SK-MEL-5 (cell line): Measurements from ENCODE around the gene PJVK. TPM values are rescaled to one million over a fixed set of nuclear protein-coding genes. Genes with fewer than 3 reads are reported as not detected.
"Not testable (repeated sequence)": the region's sequence is repeated elsewhere in the genome, so short reads cannot be mapped to it uniquely, and the experiment has no call there.

Experiments used
- DNase-seq: peaks from one replicate; pipeline ENCODE4 v3.0.0-alpha.2; 2016; ENCODE audit warnings: low read depth, low spot score
- in situ Hi-C: cut with HindIII; loops from 2 replicates; pipeline ENCODE4 v1.10.0; 2016; ENCODE audit warnings: low sequenced_read_pairs, high pct_unique_total_duplicates, low pct_unique_long_range_greater_than_20kb
- polyA plus RNA-seq, 2 experiments: library from polyadenylated mRNA; depleted of rRNA; stranded (reverse); fragments of >200 nt; gene quantifications; 2 replicates each; pipeline ENCODE4 v1.2.3, GENCODE V29; 2015
- total RNA-seq: library from RNA; depleted of rRNA; stranded (reverse); fragments of >200 nt; shearing (Covaris generic); gene quantifications from 2 replicates; pipeline ENCODE4 v1.2.3, GENCODE V29; 2014; rRNA removed

Gene PJVK, protein sequence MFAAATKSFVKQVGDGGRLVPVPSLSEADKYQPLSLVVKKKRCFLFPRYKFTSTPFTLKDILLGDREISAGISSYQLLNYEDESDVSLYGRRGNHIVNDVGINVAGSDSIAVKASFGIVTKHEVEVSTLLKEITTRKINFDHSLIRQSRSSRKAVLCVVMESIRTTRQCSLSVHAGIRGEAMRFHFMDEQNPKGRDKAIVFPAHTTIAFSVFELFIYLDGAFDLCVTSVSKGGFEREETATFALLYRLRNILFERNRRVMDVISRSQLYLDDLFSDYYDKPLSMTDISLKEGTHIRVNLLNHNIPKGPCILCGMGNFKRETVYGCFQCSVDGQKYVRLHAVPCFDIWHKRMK
- 0.34 and 0.56 TPM in 2 replicates for total RNA-seq
- polyA plus RNA-seq (2015; cell fraction: cytosol; rRNA removed): 0.05 and 0.26 TPM in 2 replicates
- 13.5 and 20.0 TPM in 2 replicates for polyA plus RNA-seq (2015; cell fraction: nucleus; rRNA removed)

DNA sequence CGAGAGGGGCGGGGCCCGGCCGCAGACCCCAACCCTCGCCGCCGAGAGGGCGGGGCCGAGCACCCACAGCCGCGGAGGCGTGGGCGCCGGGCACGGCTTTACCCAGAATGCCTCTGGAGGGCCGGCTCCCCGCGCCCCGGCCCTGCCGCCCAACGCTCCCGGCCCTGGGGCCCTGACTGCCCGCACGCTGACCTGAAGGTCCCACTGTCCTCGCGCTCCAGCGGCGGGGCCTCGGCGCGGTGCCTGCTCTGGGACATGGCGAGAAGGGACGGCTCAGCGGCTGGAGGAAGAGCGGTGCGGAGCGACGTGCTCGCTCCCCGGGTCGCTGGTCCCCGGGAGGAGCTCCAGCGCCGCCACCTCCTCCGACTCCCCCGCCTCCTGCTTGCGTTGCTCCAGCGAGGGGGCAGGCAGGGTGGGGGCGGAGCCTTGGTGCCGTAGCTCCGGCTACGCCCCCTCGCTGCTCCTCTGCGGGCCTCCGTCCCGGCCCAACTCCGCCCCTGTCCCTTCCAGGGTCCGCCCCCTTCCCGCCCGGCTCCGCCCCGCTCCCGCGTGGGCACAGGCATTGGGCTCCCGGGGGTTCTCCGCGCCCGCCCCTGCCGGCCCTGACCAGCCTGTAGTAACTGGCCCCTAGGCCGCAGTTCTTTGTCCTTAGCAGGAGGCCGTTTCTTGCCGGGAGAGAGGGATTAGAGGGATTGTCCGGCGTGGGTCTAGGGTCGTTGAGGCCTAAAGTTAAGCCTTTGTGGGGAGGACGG lies at the start of gene PJVK, which contains the start of gene PRKRA:
Gene PJVK (plus strand): TSS at position 605 of the 752 bp plus-strand sequence. CDS start 2,032 bp downstream, outside the sequence.
Gene PRKRA (minus strand): TSS at position 402 of the 752 bp plus-strand sequence. CDS start 145 bp downstream, at position 257.
- in situ Hi-C loops: no loop called here
- DNase-seq: peak; percentile 93

DNA sequence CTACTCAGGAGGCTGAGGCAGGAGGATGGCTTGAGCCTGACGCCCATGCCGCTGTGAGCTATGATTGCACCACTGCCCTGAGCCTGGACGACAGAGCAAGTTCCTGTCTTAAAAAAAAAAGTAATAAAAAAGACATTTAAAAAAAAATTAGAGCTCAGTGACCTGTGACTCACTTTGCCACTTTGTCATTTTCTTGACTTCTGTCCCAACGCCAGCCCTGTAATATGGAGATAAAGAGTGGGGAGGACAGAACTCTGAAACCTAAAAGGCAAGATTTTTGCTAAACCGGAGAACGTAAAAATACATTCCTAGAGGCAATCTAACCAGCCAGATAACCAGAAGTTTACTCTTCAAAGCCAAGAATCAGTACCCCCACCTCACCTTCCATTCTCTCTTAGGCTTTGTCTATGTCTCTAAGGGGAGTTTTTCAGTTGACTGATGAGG lies 49.2 kb upstream of the PJVK start:
- in situ Hi-C loops: no loop called here
- DNase-seq: no peak

DNA sequence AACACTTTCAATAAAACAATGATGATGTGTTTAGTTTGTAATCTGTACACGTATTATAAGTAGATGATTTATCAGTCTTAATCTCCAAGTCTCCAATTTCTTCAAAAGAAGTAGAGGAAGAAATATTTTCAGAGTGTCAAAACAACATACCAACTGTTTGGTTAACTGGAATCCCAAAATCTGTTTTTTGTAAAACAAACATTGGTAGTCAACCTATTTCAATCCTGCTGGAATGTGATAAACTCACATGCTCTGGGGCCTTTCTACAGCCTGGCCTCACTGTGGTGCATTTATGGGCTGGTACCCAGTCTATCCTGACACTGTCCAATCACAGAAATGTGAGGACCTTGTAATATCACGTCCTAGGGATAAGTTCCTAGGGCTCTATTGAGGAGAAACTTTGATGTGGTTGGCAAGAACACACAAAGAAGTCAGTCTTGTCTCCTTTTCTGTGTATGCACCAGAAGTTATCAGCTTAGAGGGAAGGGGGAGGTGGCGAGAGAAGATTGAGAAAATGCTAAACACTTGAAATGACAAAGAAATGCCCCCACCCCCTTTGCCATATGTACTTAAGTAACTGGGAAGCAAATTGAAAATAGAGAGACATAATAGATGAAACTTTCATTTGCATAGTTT lies 47.4 kb upstream of the PJVK start:
- DNase-seq: peak; percentile 13
- in situ Hi-C loops: no loop called here

DNA sequence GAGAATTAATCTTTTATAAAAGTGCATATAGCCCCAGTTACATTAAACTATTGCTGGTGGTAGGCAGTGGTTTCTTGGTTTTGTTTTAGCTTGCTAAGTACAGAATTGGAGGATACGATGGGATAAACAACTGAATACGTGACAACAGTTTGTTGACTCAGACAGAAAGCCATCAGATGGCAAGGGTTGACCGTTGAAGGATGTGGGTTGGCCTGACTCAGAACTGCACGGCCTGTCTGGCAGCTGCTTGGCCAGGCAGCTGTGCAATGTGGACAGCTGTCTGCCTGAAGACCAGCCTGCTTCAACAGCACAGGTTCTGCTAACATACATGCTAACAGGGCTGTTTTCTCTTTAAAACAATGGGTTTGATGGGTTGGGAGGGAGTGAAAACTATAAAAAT lies 46.8 kb upstream of the PJVK start:
- DNase-seq: peak; percentile 28
- in situ Hi-C loops: no loop called here

DNA sequence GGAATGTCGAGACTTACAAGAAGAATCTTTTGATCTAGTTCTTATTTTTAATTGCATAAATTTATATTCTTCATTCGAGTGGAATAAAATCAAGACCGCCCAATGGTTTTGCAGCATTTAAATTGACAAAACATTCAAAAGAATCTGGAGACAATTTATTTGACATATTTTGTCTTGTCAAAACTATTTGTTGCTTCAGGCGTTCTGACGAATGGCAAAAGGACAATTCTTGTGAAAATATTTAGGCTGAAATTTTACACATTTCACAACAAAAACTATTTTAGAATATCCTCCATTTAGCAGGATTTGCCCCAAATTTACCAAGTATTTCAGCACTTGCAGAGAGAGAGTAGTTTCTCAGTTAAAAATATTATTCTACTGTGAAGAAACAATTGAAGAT lies 41.9 kb upstream of the PJVK start:
- in situ Hi-C loops: no loop called here
- no peak for DNase-seq

DNA sequence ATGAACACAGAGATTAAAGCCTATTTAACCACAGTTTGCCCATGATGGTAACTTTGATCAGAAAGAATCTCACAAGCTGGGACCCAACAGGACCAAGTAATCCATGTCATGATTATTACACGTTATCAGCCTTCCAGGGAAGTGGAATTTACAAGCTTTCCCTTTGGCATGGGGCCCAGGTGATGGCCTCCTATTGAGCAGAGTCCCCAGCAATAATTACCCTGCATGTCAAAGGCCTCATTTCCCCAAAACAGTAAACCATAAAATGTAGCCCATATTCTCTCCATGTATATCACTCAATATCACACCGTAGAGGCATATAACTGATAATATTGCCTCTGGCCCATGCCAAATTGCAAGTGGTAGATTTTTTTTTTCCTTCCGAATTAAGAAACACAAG lies 39.1 kb upstream of the PJVK start:
- DNase-seq: no peak
- in situ Hi-C loops: no loop called here

DNA sequence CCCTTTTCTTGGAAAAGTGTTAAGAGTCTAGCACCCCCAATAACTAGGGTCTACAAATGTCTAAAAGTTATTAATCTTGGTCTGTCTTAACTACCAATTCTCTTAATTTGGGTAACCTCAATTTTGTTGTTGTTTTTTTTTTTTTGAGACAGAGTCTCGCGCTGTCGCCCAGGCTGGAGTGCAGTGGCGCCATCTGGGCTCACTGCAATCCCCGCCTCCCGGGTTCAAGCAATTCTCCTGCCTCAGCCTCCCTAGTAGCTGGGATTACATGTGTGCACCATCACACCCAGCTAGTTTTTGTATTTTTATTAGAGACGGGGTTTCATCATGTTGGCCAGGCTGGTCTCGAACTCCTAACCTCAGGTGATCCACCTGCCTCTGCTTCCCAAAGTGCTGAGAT lies 38.7 kb upstream of the PJVK start:
- DNase-seq, in situ Hi-C loops: not testable (repeated sequence)

DNA sequence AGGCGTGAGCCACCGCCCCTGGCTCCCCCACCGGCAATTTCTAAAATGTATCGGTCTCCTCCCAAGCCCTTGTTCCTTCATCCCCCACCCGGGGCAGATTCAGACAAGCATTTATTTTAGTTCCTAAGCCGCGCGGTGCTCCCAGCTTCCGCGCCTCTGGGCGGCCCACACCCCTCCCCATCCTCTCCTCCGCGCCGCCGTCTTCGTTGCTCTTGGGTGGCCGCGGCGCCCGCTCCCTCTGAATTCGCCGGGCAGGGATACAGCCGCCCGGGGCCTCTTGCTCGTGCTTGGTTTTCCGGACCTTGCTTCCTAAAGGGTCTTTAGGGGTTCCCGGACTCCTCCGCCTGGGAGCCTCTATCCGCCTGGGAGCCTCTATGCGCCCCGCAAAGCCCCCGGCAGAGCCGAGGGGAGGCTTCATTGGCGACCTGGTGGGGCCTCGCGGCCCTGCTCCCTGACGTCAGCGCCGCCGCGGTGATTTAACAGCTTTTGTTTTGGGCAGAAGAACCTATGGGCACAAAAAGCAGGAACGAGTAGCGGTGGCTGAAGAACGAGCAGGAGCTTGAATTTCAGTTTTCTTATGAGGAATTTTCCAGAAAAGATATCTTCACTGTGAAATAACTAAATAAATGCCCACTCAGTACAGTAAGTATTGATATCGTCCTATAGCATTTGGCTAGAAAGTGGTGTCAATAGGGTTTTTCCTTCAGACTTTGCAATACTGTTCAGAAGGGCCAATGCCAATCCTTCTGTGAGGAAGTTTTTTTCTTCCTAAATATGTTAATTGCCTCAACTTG lies 37.5 kb upstream of the PJVK start:
- in situ Hi-C loops: no loop called here

DNA sequence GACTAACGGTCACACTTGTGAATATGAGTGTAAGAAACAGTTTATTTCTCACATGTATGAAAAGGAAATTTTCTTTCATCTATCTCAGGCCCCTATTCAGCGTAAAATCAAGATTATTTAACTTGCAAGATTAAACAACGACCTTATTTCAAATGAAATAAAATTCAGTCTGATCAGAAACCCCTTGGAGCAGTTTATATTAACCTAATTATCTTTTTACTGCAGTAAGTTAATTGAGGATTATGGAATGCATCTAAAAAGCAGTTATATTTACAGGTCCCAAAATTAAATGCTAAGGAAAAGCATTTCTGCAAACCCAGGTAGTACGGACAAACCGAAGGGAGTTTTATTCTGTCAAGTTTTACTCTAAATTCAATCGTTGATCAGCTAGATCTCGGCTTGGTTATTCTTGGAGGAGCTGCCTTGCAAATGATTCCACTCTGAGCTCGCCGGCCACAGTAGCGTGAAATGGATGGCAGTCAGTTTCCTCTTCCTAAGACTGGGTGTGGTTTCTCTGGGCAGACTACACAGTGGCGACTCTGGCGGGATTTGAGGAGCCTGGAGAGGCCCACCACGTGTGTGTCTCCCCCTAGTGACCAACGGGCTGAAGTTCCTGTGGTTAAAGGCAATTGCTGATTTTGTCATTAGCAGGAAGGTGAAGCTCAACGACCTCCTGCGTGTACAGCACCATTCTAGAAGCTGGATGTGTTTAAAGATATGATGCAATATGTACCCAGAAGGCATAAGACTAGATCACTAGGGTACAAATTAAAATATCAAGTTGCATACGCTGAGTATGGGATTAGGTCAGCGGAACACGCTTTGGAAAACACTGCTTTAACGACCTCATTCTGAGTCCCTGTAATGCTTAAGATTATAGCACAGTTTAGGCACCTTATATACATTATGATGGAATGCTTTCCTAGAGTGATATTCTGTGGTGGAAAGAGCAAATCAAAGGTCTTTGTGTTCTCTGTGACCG lies 36.6 kb upstream of the PJVK start:
- DNase-seq: peak; percentile 96
- in situ Hi-C loops: no loop called here

More for the DNA sequence above, 37.5 kb upstream of the PJVK start:
- DNase-seq: peak; percentile 72

DNA sequence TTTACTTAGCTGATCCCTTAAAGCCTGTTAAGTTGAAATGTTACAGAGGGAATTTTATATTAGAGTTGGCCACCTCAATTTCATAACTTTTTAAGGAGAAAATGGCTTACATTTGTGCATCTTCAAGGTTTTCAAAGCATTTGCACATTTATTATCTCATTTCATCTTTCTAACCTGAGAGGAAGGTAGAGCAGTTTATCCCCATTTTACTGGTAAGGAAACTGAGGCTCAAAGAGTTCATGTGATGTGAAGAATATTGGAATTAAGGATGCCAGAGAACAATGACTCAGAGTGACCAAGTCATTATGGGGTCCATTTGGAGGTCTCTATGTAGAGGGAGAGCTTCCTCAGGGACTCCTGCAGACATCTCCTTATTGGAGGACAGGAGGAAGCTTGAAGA lies 35.2 kb upstream of the PJVK start:
- no peak for DNase-seq
- in situ Hi-C loops: no loop called here

DNA sequence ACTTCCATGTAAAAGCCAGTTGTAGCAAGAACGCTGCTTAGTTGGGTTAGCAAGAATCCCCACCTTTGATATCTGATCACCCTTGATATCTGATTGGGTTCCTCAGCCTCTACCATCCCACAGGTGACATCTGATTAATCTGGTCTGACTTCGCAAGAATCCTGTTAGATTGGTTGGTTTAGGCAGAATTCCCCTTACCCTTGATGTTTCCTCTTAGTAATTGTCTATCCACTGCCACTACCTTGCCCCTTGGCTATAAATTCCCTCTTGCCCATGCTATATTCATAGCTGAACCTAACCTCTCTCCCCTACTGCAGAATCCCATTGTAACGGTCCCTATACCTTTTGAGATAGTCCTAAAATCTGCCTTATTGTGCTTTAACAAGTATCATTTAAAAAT lies 33.3 kb upstream of the PJVK start:
- in situ Hi-C loops: no loop called here
- no peak for DNase-seq

DNA sequence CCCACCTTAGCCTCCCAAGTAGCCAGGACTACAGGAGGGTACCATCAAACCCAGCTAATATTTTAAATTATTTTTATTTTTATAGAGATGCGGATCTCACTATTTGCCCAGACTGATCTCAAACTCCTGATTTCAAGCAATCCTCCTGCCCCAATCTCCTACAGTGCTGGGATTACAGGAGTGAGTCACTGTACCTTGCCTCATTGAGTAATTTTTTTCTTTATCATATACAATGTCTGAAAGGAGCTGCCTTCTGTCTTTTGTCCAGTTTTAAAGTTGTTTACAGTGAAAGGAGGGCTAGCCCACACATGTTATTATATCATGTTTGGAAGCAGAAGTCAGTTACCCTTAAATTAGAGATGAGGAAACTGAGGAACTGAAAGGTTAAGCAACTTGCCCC lies 32.8 kb upstream of the PJVK start:
- no peak for DNase-seq
- in situ Hi-C loops: no loop called here

DNA sequence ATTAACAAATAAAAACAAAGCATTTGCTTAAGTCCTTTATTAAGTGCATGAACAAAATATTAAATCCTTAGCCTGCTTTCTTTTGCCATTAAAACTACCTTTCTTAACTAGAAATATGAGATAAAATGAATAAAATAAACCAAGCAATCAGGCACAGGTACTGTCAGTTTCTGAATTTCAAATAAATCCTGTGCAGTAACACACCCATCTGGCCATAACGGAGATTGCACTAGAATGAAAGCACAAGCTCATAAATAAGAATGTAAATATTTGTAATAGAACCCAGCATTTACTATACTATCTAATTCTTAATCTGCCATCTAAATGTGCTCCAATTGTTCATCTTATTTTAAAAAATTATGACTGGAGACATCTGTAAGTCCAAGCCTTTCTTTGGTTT lies 32.1 kb upstream of the PJVK start:
- in situ Hi-C loops: no loop called here
- DNase-seq: peak; percentile 25

DNA sequence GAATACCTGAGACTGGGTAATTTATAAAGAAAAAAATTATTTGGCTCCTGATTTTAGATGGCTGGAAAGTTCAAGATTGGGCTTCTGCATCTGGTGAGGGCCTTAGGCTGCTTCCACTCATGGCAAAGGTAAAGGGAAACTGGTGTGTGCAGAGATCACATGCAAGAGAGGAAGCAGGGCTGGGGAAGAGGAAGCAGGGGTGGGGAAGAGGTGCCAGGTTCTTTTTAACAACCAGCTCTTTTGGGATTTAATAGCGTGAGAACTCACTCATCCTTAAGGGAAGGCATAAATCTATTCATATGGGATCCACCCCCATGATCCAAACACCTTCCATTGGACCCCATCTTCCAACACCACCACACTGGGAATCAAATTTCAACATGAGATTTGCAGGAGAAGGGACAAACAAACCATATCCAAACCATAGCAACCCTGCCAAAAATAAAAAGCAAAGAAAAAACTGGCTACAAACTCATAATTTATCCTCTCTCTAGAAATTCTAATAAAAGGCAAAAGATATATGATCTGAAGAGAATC lies 30.6 kb upstream of the PJVK start:
- in situ Hi-C loops: no loop called here
- DNase-seq: no peak

DNA sequence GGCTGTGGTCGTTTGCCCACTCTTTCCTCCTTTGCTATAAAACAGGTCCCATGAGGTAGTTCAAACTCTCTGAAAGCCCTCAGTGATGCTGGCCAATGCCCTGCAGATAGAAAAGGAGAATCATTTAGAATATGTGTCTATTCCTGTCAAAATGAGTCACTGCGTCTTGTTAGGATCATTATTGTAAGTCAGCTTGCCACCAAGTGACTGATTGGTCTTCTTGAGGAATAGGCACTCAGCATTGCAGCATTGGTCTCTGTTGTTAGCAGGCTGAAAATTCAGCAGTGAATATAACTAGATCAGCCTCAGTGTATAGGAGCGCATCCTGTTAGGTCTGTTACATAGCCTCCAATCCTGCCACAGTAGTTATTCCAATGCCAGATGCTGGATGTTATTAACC lies 29.1 kb upstream of the PJVK start:
- in situ Hi-C loops: no loop called here
- DNase-seq: no peak

DNA sequence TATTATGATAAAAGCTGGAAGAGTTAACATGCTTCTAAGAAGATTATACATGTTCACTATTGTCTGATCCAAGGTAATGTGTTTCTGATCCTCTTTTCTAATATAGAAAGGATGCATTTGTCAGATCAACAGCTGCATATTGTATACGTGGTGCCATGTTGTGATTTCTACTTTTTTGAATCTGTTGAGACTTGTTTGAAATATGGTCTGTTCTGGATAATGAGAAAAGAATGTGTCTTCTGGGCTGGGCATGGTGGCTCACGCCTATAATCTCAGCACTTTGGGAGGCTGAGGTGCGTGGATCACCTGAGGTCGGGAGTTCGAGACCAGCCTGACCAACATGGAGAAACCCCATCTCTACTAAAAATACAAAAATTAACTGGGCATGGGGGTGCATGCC lies 27.4 kb upstream of the PJVK start:
- in situ Hi-C loops, DNase-seq: not testable (repeated sequence)
